ENCODE data around the gene PITX2. TPM values are rescaled to one million over a fixed set of nuclear protein-coding genes. Genes with fewer than 3 reads are reported as not detected.

The PITX2 gene
- total and polyA plus RNA-seq, 10 of the 15 experiments (the other 5 are each of a cell fraction or from before 2014, with no cell fraction given): not detected

GRCh38 chr4:110666030-110666429 lies 43.2 kb upstream of the PITX2 start:
- FAIRE-seq (no peak), ATAC-seq (no peak), DNase-seq (ENCODE audit: low read depth, low spot score) (no peak)
- RAD21 ChIA-PET (ENCODE audit: unreplicated experiment): no interaction called here
- Histone ChIP-seq H3K9me3 (replicated peaks; ENCODE audit: control insufficient read depth, insufficient read depth, low read length) (no peaks in the 10 kb centered on the region; the same call in 2 of the 3 replicates), H2AFZ (ENCODE audit: control insufficient read depth, low read depth, low read length) (no peak overlapping the region), H3K9ac (ENCODE audit: control insufficient read depth, insufficient read depth, low read length) (no peak overlapping the region), H3K4me3 (no peak overlapping the region), H3K27ac (ENCODE audit: control insufficient read depth, insufficient read depth) (no peak overlapping the region), H3K27me3 (replicated peaks in 1 of 2; ENCODE audit: control insufficient read depth in 2 of 2, insufficient read depth in 2 of 2, low read length in 1 of 2) (no peaks in the 10 kb centered on the region; a peak in 3 of 4 replicates), H4K20me1 (ENCODE audit: control insufficient read depth, insufficient read depth) (no peaks in the 10 kb centered on the region), H3K79me2 (ENCODE audit: control insufficient read depth, insufficient read depth, low read length) (no peaks in the 10 kb centered on the region), H3K36me3 (ENCODE audit: control insufficient read depth in 2 of 2, insufficient read depth in 2 of 2, low read length in 1 of 2) (no peaks in the 10 kb centered on the region), H3K4me1 (ENCODE audit: control insufficient read depth, insufficient read depth, low read length) (no peaks in the 10 kb centered on the region), H3K4me2 (ENCODE audit: control insufficient read depth, insufficient read depth) (no peak overlapping the region)
- in situ Hi-C loops (cut with MboI) (no loop called here), intact Hi-C loops (cut with micrococcal nuclease; ENCODE audit: unreplicated experiment) (no loop called here)
- POLR2A ChIA-PET: no interaction called here
- SMC1A ChIA-PET (ENCODE audit: uncharacterized antibody, unreplicated experiment): no interaction called here
- TF ChIP-seq MYB (IDR thresholded peaks at IDR 0.05; ENCODE audit: borderline replicate concordance, low read depth, low read length) (no peak), HCFC1 (IDR thresholded peaks at IDR 0.05; ENCODE audit: low read length) (no peak), SIX5 (IDR thresholded peaks at IDR 0.05; ENCODE audit: low read depth, low read length, severe bottlenecking) (no peak), NR2C1 (IDR thresholded peaks at IDR 0.05) (no peak), MYC (IDR thresholded peaks at IDR 0.05; ENCODE audit: insufficient read depth, insufficient read length, insufficient replicate concordance, low read length, severe bottlenecking) (no peak), NR2F1 (conservative IDR thresholded peaks at IDR 0.05) (no peak), PBX3 (IDR thresholded peaks at IDR 0.05; ENCODE audit: insufficient replicate concordance, low read depth, low read length) (no peak), SMAD5 (IDR thresholded peaks at IDR 0.05; ENCODE audit: low read depth) (no peak), FOXK2 (IDR thresholded peaks at IDR 0.05) (no peak)
- no TSS peak for BruUV-seq (replicated peaks)
- 16% methylated on average over 3 of the region's 3 CpGs for WGBS (ENCODE audit: insufficient coverage, insufficient replicate concordance, low lambda C conversion rate, missing lambda C conversion rate)
- CTCF ChIA-PET: interaction anchor here (1.1 to 1.6 kb wide), 2 partner anchors 11 to 26 kb away, joined by 3 to 4 read pairs; no protein-coding TSS in a partner anchor
